HG03135 (cell line): ENCODE measurements around the gene DMD.
"Not testable (repeated sequence)": the region's sequence is repeated elsewhere in the genome, so short reads cannot be mapped to it uniquely, and the experiment has no call there.

Experiments
- ATAC-seq: cut with Tn5 transposase; IDR thresholded peaks from one replicate; pipeline ENCODE4 v1.9.1; 2021; ENCODE audit warnings: mild to moderate bottlenecking, moderate library complexity; ENCODE audit not compliant: unreplicated experiment

Gene DMD

GRCh38 chrX:33211356-33212260 is at the start of gene DMD:
TSS of gene DMD (minus strand) at chrX:33211549. CDS start at chrX:33211312, 237 bp downstream.
- no peak for ATAC-seq

DNA sequence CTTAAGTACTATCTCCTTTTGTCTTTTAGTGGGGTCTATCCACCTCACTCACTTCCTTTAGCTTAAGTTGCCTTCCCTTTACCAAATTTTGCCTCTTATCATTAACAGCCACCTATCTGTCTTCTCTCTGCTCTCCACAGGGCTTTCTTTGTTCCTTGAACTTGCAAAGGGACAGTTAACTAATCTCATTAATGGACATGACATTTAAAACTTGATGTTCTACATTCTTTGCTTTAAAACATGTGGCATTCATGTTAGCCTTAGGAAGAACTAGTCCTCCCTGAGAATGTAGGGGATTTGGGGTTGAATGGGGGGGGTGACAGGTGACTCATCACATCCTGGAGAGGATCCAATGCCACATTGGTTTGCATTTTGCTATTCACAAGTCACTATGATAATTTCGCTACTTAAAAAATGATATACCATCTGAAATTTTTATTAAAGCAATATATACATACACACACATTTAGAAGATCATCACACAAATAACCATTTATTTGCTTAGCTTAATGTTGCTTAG is 41.0 kb upstream of the DMD start:
- no peak for ATAC-seq

DNA sequence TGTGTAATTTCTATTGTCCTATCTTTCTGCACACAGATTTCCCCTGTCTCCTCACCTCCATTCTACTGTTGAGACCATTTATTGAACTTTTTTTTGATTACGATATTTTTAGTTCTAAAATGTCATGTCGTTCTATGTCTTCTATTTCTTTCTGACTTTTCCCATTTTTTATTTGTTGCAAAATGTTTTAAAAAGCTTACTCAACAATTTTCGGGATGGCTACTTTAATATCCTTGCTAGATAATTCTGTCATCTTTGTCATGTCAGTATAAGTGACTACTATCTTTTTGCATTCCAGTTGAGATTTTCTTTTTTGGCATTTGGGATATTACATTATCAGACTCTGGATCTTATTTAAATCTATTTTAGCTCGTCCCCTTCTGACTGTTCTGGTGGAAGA is 7.5 kb upstream of the DMD start:
- ATAC-seq, result no peak

- no peak for ATAC-seq
Measured at GRCh38 chrX:33210156-33210555, 1.2 kb downstream of the DMD start.

GRCh38 chrX:33207056-33207455 is 4.3 kb downstream of the DMD start:
- ATAC-seq, result no peak

GRCh38 chrX:33205321-33205720 is 6.0 kb downstream of the DMD start:
- ATAC-seq, result no peak

DNA sequence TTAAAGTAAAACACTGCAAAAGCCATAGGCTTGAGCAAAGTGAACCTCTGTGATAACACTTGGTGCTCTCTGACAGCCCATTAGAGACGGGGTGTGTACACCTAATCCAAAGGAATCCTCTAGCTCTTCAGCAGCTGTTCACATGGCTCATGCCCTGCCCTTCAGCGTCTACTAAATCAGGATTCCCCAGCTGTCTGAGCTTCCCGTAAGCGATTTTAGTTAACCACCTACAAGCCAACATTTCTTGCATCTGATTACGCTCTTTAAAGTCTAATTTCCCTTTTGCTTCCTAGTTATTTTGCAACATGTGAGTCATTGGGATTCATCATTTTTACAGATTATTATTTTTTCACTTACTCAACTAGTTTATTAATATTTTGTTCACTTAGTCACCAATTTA is 6.5 kb downstream of the DMD start:
- no peak for ATAC-seq

- no peak for ATAC-seq
Measured at GRCh38 chrX:33198561-33199279, 12.6 kb downstream of the DMD start.

- no peak for ATAC-seq
Measured at GRCh38 chrX:33195698-33196097, 15.7 kb downstream of the DMD start.

DNA sequence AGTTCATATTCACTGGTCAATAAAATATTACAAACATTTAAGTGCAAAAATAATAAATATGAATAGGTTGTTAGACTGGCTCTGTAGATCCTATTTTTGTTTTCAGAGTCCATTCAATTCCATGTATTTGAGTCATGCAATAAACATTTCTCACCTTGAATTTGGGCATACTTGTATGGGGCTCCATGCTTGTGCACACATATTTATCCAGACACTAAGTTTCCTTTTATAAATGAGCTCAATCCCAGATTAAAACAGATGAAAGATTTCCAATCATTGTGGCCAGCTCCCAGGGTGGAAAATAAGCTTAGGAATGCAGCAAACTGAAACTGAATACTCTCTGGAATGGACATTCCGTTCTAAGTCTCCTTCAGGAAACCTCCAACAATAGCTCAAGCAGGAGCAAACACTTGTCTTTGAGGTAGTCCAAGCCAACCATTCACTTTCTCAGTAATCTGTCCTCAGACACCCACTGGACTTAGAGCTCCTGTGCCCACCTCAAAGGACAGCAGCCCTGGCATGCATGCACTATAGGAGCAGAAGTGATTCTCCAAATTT is 16.4 kb downstream of the DMD start:
- ATAC-seq, result no peak

- no peak for ATAC-seq
Measured at GRCh38 chrX:33194289-33194688, 17.1 kb downstream of the DMD start.

GRCh38 chrX:33190016-33190415 is 21.3 kb downstream of the DMD start:
- ATAC-seq, result no peak

DNA sequence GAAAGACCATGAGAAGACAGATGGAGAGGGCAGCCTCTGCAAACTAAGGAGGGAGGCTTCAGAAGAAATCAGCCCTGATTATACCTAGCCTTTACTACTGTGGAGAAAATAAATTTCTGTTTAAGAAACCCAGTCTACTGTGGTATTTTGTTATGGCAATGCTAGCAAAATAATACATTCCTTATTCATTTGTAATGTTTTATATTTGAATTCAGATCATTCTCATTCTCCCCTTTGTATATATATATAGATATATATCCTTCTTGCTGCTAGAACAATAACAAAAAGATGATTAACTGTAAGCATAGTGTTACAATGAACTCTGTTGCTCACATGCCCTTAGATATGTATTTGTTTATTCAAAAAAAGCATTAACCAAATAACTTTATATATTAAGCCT is 22.5 kb downstream of the DMD start:
- no peak for ATAC-seq

DNA sequence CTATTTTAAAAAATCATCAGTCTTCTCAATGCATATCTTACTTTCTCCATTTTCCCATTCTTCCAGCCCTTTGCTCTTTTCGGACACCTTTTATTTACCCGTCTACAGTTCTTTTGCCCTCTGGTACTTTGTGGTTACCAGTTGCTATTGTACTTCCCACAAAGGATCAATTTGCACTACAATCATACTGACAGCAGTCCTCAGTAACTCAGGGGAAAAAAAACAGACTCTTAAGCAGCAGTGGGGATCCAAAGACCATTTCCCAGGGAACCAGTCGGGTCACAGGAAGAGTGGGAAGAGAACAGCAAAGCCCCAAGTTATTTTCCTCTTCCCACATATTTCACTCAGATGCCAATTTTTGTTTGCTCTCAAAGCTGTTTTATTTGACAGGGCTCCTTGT is 23.1 kb downstream of the DMD start:
- no peak for ATAC-seq

- ATAC-seq, result not testable (repeated sequence)
Measured at GRCh38 chrX:33184803-33185202, 26.5 kb downstream of the DMD start.

DNA sequence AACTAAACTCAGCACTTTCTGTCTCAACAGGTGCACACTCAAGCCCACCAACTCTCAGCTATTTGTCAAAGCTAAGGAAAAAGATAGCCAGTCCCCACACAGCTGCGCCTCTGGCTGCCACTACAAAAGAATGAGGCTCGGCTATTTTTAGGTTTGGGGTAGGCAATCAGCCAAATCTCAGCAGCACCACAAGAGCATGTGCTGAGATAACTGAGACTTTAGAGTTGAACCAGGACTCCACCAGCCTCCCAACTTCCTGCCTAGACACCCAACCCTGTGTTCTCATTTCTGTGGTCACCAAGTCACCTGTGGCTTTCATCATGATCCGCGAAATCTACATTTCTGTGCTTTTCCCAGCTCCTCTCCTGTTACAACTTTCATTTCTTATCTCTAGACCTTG is 28.0 kb downstream of the DMD start:
- ATAC-seq, result no peak

GRCh38 chrX:33178690-33179089 is 32.7 kb downstream of the DMD start:
- no peak for ATAC-seq

GRCh38 chrX:33178218-33178617 is 33.1 kb downstream of the DMD start:
- no peak for ATAC-seq

DNA sequence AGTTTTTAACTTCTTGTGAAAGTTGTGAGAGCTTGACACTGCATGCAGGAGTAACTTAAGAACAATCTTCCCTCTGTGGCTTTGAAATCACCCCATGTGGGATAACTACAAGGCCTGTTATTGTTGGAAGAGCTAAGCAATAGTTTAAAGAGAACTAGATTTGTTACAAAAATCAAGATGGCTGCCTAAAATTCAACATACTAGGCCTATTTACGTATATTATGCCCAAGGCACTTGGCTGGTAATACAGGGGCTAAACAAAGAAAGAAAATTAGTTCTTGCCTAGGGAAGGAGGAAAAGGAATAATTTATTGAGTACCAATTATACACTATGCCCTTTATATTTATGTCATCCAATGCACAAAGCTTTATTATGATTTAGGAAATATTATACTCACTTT is 36.1 kb downstream of the DMD start:
- ATAC-seq, result no peak

- no peak for ATAC-seq
Measured at GRCh38 chrX:33171041-33171440, 40.3 kb downstream of the DMD start.

GRCh38 chrX:33161829-33162228 is 49.5 kb downstream of the DMD start:
- no peak for ATAC-seq

- ATAC-seq, result no peak
Measured at GRCh38 chrX:33160273-33160672, 51.1 kb downstream of the DMD start.
